HFF-Myc (cell line): ENCODE results near the gene CNN3.
A peak's percentile ranks its signal among the peaks of the same experiment; 100 is the strongest.

Experiments
- DNase-seq: peaks from one replicate; pipeline ENCODE4 v3.0.0-alpha.2; 2011; ENCODE audit warnings: low read depth; ENCODE audit errors: extremely low read depth
- H3K4me3 ChIP-seq: replicated peaks from 2 replicates; pipeline ENCODE4 v1.5.1; 2011; ENCODE audit warnings: low read depth, mild to moderate bottlenecking, control low read depth, low read length
- TF ChIP-seq, protein P1 (sequence below): IDR thresholded peaks from 2 replicates; pipeline ENCODE4 v1.5.1; 2012; ENCODE audit warnings: mild to moderate bottlenecking, low read depth, low read length, control low read depth; ENCODE audit errors: missing control alignments

The CNN3 gene

GRCh38 chr1:94926915-94927404 is at the start of gene CNN3:
Gene CNN3, minus strand, starts transcription at chr1:94927110. Its CDS starts 216 bp downstream, at chr1:94926894.
- DNase-seq = peak; percentile 62
- TF ChIP-seq, protein P1, sequence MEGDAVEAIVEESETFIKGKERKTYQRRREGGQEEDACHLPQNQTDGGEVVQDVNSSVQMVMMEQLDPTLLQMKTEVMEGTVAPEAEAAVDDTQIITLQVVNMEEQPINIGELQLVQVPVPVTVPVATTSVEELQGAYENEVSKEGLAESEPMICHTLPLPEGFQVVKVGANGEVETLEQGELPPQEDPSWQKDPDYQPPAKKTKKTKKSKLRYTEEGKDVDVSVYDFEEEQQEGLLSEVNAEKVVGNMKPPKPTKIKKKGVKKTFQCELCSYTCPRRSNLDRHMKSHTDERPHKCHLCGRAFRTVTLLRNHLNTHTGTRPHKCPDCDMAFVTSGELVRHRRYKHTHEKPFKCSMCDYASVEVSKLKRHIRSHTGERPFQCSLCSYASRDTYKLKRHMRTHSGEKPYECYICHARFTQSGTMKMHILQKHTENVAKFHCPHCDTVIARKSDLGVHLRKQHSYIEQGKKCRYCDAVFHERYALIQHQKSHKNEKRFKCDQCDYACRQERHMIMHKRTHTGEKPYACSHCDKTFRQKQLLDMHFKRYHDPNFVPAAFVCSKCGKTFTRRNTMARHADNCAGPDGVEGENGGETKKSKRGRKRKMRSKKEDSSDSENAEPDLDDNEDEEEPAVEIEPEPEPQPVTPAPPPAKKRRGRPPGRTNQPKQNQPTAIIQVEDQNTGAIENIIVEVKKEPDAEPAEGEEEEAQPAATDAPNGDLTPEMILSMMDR = no peak
- peak within 1 kb of the TSS; percentile 72 for H3K4me3 ChIP-seq

DNA sequence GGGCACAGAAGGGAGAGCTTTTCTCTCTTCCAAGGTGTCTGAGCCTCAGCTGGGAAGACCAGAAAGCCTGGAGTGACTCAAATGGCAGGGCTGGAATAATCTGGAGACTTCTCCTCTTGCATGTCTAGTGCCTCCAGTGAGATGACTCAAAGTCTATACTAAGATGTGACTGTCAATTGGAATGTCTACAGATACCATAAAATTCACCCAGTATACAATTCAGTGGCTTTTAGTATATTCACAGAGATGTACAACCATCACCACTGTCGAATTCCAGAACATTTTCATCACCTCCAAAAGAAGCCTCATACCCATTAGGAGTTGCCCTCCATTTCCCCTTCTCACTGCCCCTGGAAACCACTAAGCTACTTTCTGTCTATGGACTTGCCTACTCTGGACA is 47.9 kb upstream of the CNN3 start:
- DNase-seq = peak; percentile 56
- TF ChIP-seq, protein P1 = no peak
- H3K4me3 ChIP-seq = no peak overlapping the region

DNA sequence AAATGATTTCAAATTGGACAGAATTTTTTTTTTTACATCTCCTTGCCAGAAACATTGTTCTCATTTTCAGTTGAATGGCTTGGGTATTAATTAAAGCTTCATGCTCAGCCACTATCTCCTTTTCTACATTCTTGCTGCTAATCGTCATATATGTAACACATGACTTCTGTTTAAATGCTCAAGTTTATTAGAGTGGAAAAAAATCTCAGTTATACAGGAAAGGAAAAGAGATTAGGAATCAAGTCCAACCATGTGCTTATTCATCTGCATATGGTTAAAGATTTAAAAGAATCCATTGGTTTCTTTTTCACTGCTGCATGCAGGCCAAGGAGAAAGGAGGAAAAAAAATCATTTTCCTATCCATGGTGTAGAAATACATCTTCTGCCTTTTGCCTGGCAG is 47.3 kb upstream of the CNN3 start:
- H3K4me3 ChIP-seq = no peak overlapping the region
- DNase-seq = no peak
- TF ChIP-seq, protein P1 = no peak

DNA sequence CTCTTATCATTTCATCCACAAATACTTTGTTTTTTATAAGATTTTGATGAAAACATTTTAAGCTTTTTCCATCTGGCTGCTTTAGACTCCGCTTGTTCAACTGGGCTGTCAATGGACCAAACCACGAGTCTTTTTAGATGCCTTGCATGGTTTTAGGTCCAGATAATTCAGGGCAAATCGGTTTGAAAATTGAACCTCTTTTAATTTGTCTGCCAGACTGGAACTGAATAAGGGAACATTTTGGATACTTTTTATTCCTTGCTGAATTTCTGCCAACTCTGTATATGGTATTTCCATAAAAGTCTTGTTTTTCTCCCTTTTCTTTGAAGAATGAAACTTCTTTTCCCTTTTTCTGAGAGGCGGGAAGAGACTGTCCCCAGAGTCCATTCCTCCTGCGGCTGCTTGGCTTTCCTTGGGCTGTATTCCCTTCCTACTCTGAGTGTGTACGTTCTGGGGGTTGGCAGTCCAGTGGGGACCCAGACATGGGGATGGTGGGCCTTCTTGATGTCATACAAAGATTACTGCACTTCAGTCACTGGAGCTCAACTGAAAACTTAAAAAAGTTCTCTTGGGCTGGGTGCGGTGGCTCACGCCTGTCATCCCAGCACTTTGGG is 46.5 kb upstream of the CNN3 start:
- TF ChIP-seq, protein P1 = no peak
- H3K4me3 ChIP-seq = no peak overlapping the region
- no peak for DNase-seq

DNA sequence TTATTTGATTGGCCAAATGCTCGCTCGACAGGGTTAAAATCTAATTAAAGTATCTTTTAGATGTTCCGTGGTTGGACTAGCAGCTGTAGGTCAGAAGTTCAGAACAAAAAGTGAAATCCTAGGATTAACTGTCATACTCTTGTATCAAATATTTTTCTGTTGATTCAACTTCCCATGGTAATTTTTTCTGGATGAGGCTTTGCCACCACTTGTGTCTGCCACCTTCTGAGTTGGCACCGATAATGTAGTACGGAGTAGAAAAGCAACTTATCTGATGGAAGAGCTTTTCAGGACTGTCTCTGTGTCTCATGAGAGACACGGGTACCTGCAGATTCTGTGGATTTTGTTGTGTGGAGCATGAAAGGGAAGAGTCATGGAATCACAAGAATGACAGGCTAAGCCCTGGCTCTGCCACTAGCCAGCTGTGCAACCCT is 44.6 kb upstream of the CNN3 start:
- H3K4me3 ChIP-seq = no peak overlapping the region
- peak; percentile 65 for DNase-seq
- TF ChIP-seq, protein P1 = no peak

- no peak overlapping the region for H3K4me3 ChIP-seq
- no peak for DNase-seq
- TF ChIP-seq, protein P1 = no peak
Observed at GRCh38 chr1:94970783-94971182, 43.9 kb upstream of the CNN3 start.

- TF ChIP-seq, protein P1 = no peak
- no peak for DNase-seq
- no peak overlapping the region for H3K4me3 ChIP-seq
Observed at GRCh38 chr1:94969137-94969536, 42.2 kb upstream of the CNN3 start.
